DND-41 (cell line): Measurements from ENCODE around the gene LACTBL1.

Source experiments
- EZH2 ChIP-seq: IDR thresholded peaks from 3 replicates; pipeline ENCODE4 v1.6.1; 2012; ENCODE audit warnings: borderline replicate concordance, low read depth, mild to moderate bottlenecking, moderate library complexity, low read length, inconsistent platforms; ENCODE audit not compliant: severe bottlenecking
- TF ChIP-seq, protein P1 (sequence below): IDR thresholded peaks from 2 replicates; pipeline ENCODE4 v1.5.1; 2012; ENCODE audit warnings: borderline replicate concordance, low read length, moderate library complexity, mild to moderate bottlenecking; ENCODE audit not compliant: poor library complexity, severe bottlenecking; ENCODE audit errors: extremely low read depth

DNA sequence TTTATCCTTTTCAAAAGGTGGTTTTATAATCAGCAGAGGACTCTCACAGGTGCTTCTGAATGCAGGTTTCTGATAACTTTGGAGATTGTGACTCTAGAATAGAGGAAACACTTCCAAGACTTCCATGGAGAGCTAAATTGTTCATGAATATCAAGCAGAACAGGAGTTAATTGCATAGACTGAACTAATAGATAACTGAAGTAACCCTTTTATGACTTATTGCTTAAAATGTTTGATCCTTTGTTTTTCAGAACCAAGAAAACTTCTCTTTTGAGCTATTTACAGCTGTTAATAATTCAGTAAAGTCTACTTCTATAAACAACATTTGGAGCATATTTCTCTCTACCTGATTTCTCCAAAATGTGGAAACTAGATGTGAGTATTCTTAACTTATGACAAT is 23.1 kb upstream of the LACTBL1 start:
- TF ChIP-seq, protein P1, sequence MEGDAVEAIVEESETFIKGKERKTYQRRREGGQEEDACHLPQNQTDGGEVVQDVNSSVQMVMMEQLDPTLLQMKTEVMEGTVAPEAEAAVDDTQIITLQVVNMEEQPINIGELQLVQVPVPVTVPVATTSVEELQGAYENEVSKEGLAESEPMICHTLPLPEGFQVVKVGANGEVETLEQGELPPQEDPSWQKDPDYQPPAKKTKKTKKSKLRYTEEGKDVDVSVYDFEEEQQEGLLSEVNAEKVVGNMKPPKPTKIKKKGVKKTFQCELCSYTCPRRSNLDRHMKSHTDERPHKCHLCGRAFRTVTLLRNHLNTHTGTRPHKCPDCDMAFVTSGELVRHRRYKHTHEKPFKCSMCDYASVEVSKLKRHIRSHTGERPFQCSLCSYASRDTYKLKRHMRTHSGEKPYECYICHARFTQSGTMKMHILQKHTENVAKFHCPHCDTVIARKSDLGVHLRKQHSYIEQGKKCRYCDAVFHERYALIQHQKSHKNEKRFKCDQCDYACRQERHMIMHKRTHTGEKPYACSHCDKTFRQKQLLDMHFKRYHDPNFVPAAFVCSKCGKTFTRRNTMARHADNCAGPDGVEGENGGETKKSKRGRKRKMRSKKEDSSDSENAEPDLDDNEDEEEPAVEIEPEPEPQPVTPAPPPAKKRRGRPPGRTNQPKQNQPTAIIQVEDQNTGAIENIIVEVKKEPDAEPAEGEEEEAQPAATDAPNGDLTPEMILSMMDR, result no peak
- TF ChIP-seq EZH2, result no peak
